Tibial artery (tissue), 4 donors: ENCODE results near the gene TLE5.
A peak's percentile ranks its signal among the peaks of the same experiment; 100 is the strongest.

Experiments
- DNase-seq, 2 donors: peaks; one replicate each; pipeline ENCODE4 v3.0.0-alpha.2; 2019
- H3K27ac ChIP-seq, 2 donors: fragments of 200-600 bp; sonication (generic) in 1 of 2; 1 replicate in 1 of 2; 2 replicates in 1 of 2; pipeline ENCODE4 v1.5.1; 2018 to 2019; ENCODE audit warnings: mild to moderate bottlenecking in 1 of 2
- H3K27me3 ChIP-seq, 2 donors: fragments of 200-600 bp; sonication (generic) in 1 of 2; one replicate each; pipeline versions ENCODE4 v1.5.1 to v1.6.0; 2016 to 2019
- H3K36me3 ChIP-seq, 3 donors: fragments of 200-600 bp; sonication (generic) in 2 of 3; one replicate each; pipeline ENCODE4 v1.5.1; 2016 to 2019; ENCODE audit warnings: mild to moderate bottlenecking in 2 of 3
- H3K4me1 ChIP-seq, 4 donors: fragments of 200-600 bp; sonication (generic) in 2 of 4; 1 replicate in 3 of 4; 2 replicates in 1 of 4; pipeline ENCODE4 v1.5.1; 2016 to 2019
- H3K4me3 ChIP-seq, 2 donors: fragments of 200-600 bp; sonication (generic) in 1 of 2; 1 replicate in 1 of 2; 2 replicates in 1 of 2; pipeline ENCODE4 v1.5.1; 2018 to 2019; ENCODE audit warnings: mild to moderate bottlenecking in 2 of 2
- H3K9me3 ChIP-seq, 3 donors: fragments of 200-600 bp; sonication (generic) in 1 of 3; one replicate each; pipeline ENCODE4 v1.5.1; 2016 to 2019
- CTCF ChIP-seq, 2 experiments: fragments of 200-600 bp in 1 of 2; fragments of 450-650 bp in 1 of 2; IDR thresholded peaks; one replicate each; pipeline ENCODE4 v1.5.1; 2017 to 2019; ENCODE audit warnings: antibody characterized with exemption in 2 of 2, mild to moderate bottlenecking in 1 of 2, moderate library complexity in 1 of 2
- intact Hi-C: fragments of 100-400 bp; cut with DNase I; formaldehyde crosslinking; loops from one replicate; pipeline ENCODE4 v1.15.0; 2023; ENCODE audit warnings: low total_unique reads

Gene TLE5

GRCh38 chr19:3048190-3048533 is 14.1 kb downstream of the TLE5 start:
- no peak overlapping the region for H3K27ac ChIP-seq
- intact Hi-C loops = no loop called here
- TF ChIP-seq CTCF (IDR thresholded peaks at IDR 0.05) = no peak
- peaks cover under 1 to 2% (median 1%) of the 10 kb centered on the region in 3 donors for H3K36me3 ChIP-seq
- no peaks in the 10 kb centered on the region for H3K9me3 ChIP-seq
- peaks cover 0 to 22% (median 10%) of the 10 kb centered on the region in 4 donors for H3K4me1 ChIP-seq
- no peak overlapping the region for H3K4me3 ChIP-seq
- peaks cover 0 to 11% of the 10 kb centered on the region in 2 donors for H3K27me3 ChIP-seq
- no peak for DNase-seq

DNA sequence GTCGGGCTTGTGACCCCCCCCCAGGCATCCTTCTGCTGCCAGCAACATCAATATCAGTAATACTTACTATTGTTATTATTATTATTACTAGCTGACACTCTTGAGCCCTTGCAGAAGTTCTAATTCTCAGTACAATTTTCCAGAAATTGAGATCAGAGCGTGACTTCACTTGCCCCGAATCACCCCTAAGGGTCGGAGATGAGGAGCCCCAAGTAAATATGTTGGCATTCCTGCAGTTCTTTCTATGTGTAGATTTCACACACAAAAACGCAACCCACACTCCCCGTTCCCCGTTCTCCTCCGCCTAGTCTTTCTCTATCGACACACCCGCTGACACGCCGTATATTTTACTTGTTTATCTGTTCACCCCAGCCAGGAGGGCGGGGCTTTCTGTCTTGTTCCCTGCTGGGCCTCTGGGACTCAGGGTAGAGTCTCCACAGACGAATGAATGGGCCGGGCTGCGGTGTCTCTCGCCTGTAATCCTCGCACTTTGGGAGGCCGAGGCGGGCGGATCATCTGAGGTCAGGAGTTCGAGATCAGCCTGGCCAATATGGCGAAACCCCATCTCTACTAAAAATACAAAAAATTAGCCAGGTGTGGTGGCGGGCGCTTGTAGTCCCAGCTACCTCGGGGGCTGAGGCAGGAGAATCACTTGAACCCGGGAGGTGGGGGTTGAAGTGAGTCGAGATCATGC is 14.7 kb downstream of the TLE5 start:
- Histone ChIP-seq H3K9me3 (no peaks in the 10 kb centered on the region), H3K27me3 (peaks cover 0 to 14% of the 10 kb centered on the region in 2 donors), H3K36me3 (no peaks in the 10 kb centered on the region), H3K27ac (peak overlapping the region; percentile 37 to 67), H3K4me3 (peak overlapping the region; percentile 39 to 59), H3K4me1 (peaks cover 0 to 22% (median 10%) of the 10 kb centered on the region in 4 donors)
- TF ChIP-seq CTCF (IDR thresholded peaks at IDR 0.05) = no peak
- DNase-seq = peak; percentile 92 to 97
- intact Hi-C loops = no loop called here

GRCh38 chr19:3046698-3047495 is 15.4 kb downstream of the TLE5 start:
- Histone ChIP-seq H3K4me1 (peaks cover 0 to 29% (median 11%) of the 10 kb centered on the region in 4 donors), H3K27me3 (peaks cover 0 to 21% of the 10 kb centered on the region in 2 donors), H3K27ac (peak overlapping the region; percentile 37 to 67), H3K36me3 (no peaks in the 10 kb centered on the region), H3K4me3 (peak overlapping the region; percentile 39 to 59), H3K9me3 (no peaks in the 10 kb centered on the region)
- intact Hi-C loops = no loop called here
- DNase-seq = no peak
- TF ChIP-seq CTCF (IDR thresholded peaks at IDR 0.05) = no peak

- TF ChIP-seq CTCF (IDR thresholded peaks at IDR 0.05) = no peak
- Histone ChIP-seq H3K9me3 (no peaks in the 10 kb centered on the region), H3K27ac (peak overlapping the region in 1 of 2 donors; percentile 67), H3K4me3 (no peak overlapping the region), H3K36me3 (no peaks in the 10 kb centered on the region), H3K27me3 (peaks cover 0 to 29% of the 10 kb centered on the region in 2 donors), H3K4me1 (peaks cover 0 to 32% (median 11%) of the 10 kb centered on the region in 4 donors)
- DNase-seq = no peak
- intact Hi-C loops = no loop called here
Observed at GRCh38 chr19:3045885-3046697, 16.2 kb downstream of the TLE5 start.

GRCh38 chr19:3045191-3045590 is 17.1 kb downstream of the TLE5 start:
- Histone ChIP-seq H3K27ac (no peak overlapping the region), H3K4me1 (peaks cover 0 to 32% (median 11%) of the 10 kb centered on the region in 4 donors), H3K4me3 (no peak overlapping the region), H3K27me3 (peaks cover 0 to 30% of the 10 kb centered on the region in 2 donors), H3K36me3 (no peaks in the 10 kb centered on the region), H3K9me3 (no peaks in the 10 kb centered on the region)
- no peak for TF ChIP-seq CTCF (IDR thresholded peaks at IDR 0.05)
- no peak for DNase-seq
- intact Hi-C loops = no loop called here
